Activated CD8-positive, alpha-beta T cell treated with anti-CD3 and anti-CD28 coated beads, Interleukin-2, amount 10 ng/mL, durations not matched to agents 7 days and 5 days (primary cell): ENCODE data around the gene PDC. TPM values are rescaled to one million over a fixed set of nuclear protein-coding genes. Genes with fewer than 3 reads are reported as not detected.
"Not testable (repeated sequence)": the region's sequence is repeated elsewhere in the genome, so short reads cannot be mapped to it uniquely, and the experiment has no call there.

Experiments used
- ATAC-seq: fragments of 150-1000 bp; cut with Tn5 transposase; one replicate; pipeline ENCODE4 v1.10.0; 2021; ENCODE audit warnings: moderate library complexity
- CTCF ChIA-PET: fragments of 350-600 bp; sonication (Branson Sonifier 250); formaldehyde crosslinking; loops from one replicate; lab custom pipeline; 2021; ENCODE audit warnings: antibody characterized with exemption; lab: Charles Lee
- POLR2A ChIA-PET: fragments of 350-600 bp; sonication (Branson Sonifier 250); formaldehyde crosslinking; loops from one replicate; lab custom pipeline; 2021; ENCODE audit warnings: antibody characterized with exemption; lab: Charles Lee
- DNase-seq: peaks from one replicate; pipeline ENCODE4 v3.0.0-alpha.2; 2020
- H3K27ac Mint-ChIP-seq: one replicate; pipeline ENCODE4 v1.8.0; 2021; ENCODE audit warnings: mild to moderate bottlenecking, mixed read lengths
- H3K27me3 Mint-ChIP-seq: one replicate; pipeline ENCODE4 v1.8.0; 2021; ENCODE audit warnings: low read depth, mixed read lengths
- H3K36me3 Mint-ChIP-seq: one replicate; pipeline ENCODE4 v1.8.0; 2021; ENCODE audit warnings: low read depth, mixed read lengths
- H3K4me1 Mint-ChIP-seq: one replicate; pipeline ENCODE4 v1.8.0; 2021; ENCODE audit warnings: low read depth, mixed read lengths
- H3K4me3 Mint-ChIP-seq: one replicate; pipeline ENCODE4 v1.8.0; 2021; ENCODE audit warnings: mild to moderate bottlenecking, mixed read lengths
- H3K9me3 Mint-ChIP-seq: one replicate; pipeline ENCODE4 v1.8.0; 2022; ENCODE audit warnings: mixed read lengths; ENCODE audit not compliant: insufficient read depth
- total RNA-seq, 2 experiments: library from RNA; stranded (reverse); gene quantifications; one replicate each; pipeline ENCODE4 v1.2.3, GENCODE V29; 2021

PDC gene
- total RNA-seq, 2 experiments from 2014 or later = not detected

DNA sequence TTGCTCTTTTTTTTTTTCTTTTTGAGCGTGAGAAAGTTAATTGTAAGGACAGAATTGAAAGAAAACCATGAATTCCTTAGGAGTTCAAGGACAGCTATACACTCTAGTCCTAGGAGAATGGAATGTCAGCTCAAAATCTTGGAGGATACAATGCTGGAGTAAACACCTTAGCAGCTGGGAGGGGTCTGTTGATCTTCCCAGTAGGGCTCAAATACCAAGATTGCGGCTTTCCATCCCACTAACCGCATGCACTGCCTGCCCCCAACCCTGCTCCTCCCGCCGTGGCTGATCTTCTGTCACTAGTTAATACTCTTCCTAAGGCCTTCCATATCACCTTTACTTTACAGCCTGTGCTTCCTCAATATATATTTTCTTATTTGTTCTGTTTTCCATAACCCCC is 2.6 kb upstream of the PDC start:
- Mint-ChIP-seq H3K27me3 (peaks cover 11% of the 10 kb centered on the region), H3K36me3 (no peaks in the 10 kb centered on the region), H3K9me3 (no peaks in the 10 kb centered on the region), H3K4me3 (no peak overlapping the region), H3K4me1 (no peaks in the 10 kb centered on the region), H3K27ac (no peak overlapping the region)
- ATAC-seq (no peak), DNase-seq (no peak)
- ChIA-PET CTCF (no interaction called here), POLR2A (no interaction called here)

DNA sequence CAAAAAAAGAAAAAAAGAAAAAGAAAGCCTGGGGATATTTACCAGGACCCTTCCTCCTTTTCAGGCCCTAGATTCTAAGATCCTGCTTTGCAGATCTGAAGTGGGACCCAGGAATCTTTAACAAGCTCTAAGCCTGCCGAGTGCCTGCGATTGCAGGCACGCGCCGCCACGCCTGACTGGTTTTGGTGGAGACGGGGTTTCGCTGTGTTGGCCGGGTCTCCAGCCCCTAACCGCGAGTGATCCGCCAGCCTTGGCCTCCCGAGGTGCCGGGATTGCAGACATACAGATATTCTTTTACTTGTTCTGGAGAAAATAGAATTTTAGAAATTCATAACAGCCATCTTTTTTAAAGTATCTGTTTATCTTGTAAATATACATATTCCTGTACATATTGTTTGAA is 1.8 kb downstream of the PDC start:
- POLR2A ChIA-PET, CTCF ChIA-PET, H3K9me3 Mint-ChIP-seq, DNase-seq, H3K4me3 Mint-ChIP-seq, H3K4me1 Mint-ChIP-seq, ATAC-seq, H3K27ac Mint-ChIP-seq, H3K27me3 Mint-ChIP-seq, H3K36me3 Mint-ChIP-seq: not testable (repeated sequence)

DNA sequence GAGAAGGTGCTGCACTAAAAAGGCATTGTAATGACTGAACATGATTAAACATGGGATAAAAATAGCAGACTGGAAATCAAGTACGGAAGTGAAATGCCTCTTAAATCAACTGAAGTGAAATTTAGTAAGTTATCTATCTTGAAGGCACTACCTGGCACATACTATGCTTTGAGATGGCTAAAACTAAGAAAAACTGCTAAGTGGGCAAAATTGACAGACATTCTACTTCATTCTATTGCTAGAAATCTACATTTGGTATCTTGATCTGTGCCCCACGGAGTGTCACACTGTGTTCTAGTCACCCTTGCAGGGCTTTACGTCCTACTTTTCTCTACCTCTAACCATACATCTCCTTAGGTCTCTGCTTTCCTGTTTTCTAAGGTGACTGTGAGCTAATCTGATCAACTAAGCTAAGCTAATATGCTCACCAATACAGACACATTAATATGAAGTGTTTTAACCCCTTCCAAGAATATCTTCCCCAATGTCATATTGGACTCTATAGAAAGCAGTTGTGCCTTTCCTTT is 4.1 kb downstream of the PDC start:
- no peaks in the 10 kb centered on the region for H3K4me1 Mint-ChIP-seq
- no peak overlapping the region for H3K27ac Mint-ChIP-seq
- no peak for ATAC-seq
- ChIA-PET CTCF (no interaction called here), POLR2A (no interaction called here)
- H3K9me3 Mint-ChIP-seq = no peaks in the 10 kb centered on the region
- no peak overlapping the region for H3K4me3 Mint-ChIP-seq
- peaks cover 4% of the 10 kb centered on the region for H3K27me3 Mint-ChIP-seq
- no peaks in the 10 kb centered on the region for H3K36me3 Mint-ChIP-seq
- DNase-seq = no peak

DNA sequence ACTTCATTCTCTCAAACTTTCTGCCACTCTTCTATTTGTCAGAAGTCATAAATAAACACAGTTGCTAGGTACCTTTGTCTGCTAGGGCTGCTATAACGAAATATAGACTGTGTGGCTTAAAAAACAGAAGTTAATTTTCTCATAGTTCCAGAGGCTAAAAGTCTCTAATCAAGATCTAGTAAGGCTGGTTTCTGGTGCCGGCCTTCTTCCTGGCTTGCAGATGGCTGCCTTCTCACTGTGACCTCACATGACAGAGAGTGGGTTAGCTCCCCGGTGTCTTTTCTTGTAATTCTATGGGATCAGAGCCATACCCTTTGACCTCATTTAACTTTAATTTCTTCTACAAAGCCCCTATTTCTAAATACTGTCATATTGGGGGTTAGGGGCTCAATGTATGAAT is 5.9 kb downstream of the PDC start:
- DNase-seq (no peak), ATAC-seq (no peak)
- H3K27me3 Mint-ChIP-seq = no peaks in the 10 kb centered on the region
- no peak overlapping the region for H3K27ac Mint-ChIP-seq
- H3K4me1 Mint-ChIP-seq = no peaks in the 10 kb centered on the region
- POLR2A ChIA-PET = no interaction called here
- no peaks in the 10 kb centered on the region for H3K36me3 Mint-ChIP-seq
- CTCF ChIA-PET = no interaction called here
- no peaks in the 10 kb centered on the region for H3K9me3 Mint-ChIP-seq
- H3K4me3 Mint-ChIP-seq = no peak overlapping the region

DNA sequence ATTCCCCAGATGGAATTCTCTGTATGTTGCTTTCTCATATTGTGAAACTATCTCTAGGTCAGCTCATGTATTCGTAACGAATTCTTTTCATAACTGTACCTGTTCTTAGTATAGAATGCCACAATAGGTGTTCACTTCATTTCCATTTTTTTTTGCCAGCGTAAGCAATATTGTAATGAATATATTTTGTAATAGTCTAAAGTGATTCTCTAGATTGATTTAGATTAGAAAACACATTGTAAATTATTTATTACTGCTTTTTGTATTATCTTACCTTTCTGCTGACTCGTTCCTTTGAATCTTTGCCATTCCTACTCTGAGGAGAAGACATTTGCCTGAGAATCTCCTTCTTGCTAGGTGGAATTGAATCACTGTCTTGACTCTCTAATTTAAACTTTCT is 14.8 kb downstream of the PDC start:
- Mint-ChIP-seq H3K4me3 (no peak overlapping the region), H3K27ac (no peak overlapping the region), H3K27me3 (no peaks in the 10 kb centered on the region), H3K9me3 (no peaks in the 10 kb centered on the region), H3K36me3 (no peaks in the 10 kb centered on the region), H3K4me1 (peaks cover 5% of the 10 kb centered on the region)
- DNase-seq (no peak), ATAC-seq (no peak)
- ChIA-PET CTCF (no interaction called here), POLR2A (no interaction called here)

DNA sequence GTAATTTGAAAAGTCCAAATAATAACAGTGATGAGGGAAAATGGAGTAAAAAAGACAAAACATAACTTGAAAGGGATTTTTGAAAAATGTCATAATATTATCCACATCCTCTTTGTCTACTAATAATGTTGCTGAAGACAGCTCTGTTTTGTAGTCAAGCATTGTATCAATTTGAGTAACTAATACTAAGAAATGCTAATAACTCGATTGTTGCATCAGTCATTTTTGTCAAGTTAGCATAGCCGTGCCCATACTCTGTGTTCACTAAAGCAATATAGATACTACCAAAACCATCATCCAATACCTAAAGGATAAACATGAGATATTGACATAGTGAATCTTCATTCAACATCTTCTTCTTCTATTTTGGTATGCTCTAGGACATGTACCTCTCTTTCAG is 17.3 kb downstream of the PDC start:
- DNase-seq = no peak
- H3K4me1 Mint-ChIP-seq = peaks cover 5% of the 10 kb centered on the region
- CTCF ChIA-PET = no interaction called here
- no peak for ATAC-seq
- H3K27ac Mint-ChIP-seq = no peak overlapping the region
- H3K9me3 Mint-ChIP-seq = no peaks in the 10 kb centered on the region
- no peaks in the 10 kb centered on the region for H3K36me3 Mint-ChIP-seq
- POLR2A ChIA-PET = interaction anchor here (0.6 kb wide), 1 partner anchor 109 kb away, joined by 3 read pairs; no protein-coding TSS in a partner anchor
- no peaks in the 10 kb centered on the region for H3K27me3 Mint-ChIP-seq
- no peak overlapping the region for H3K4me3 Mint-ChIP-seq

DNA sequence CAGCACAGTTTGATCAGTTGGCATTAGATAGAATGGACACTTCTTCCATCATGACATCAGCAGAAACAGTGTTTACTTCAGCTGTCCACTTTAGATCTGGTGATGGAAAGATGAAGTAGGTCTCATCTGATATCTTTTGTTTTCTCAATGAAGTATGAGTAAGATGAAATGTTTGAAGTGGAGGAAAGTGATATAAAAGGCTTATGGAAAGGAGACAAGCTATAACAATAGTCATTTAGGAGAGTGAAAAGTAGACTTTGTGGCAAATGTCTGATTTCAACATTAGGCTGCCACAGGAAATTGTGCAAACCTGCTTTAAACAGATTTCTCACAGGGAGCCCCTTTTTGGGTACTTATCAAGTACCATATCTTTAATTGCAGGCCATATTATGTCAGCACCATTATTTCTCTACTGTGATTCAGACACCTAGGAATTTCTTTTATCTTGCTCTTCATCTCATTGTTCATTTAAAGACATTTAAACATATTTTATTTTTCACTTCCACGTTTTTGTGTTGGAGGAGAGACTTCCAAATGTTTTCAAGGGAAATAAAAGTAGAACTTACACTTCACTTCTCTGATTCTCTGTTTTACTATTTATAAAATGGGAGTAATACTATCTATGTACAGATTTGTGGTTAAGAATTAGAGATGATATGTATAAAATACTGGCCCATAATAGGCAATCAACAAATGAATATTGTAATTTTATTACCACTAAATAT is 18.1 kb downstream of the PDC start:
- H3K4me1 Mint-ChIP-seq = peaks cover 5% of the 10 kb centered on the region

DNA sequence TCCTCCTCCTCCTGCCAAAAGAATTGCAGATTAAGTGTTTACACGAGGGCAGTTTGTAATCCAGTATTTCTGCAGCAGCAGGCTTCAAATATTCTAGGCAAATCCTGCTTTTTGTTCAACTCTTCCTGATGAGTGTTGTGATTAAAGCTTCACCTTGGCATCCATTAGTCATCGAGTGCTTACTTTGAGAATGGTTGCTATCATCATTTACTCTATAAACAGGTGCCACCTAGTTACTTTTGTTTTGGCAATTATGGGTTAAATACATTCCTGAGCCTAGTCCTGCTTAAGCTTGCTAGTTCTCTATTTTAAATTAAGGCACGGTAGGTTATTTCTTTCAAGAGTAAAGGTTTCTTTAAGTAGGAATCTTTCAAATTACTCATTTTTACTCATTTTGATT is 20.3 kb downstream of the PDC start:
- CTCF ChIA-PET = no interaction called here

More for the DNA sequence above, 18.1 kb downstream of the PDC start:
- Mint-ChIP-seq H3K36me3 (no peaks in the 10 kb centered on the region), H3K4me3 (no peak overlapping the region), H3K27ac (no peak overlapping the region), H3K27me3 (no peaks in the 10 kb centered on the region), H3K9me3 (no peaks in the 10 kb centered on the region)
- POLR2A ChIA-PET = no interaction called here
- ATAC-seq (no peak), DNase-seq (no peak)
- CTCF ChIA-PET = interaction anchor here (1.0 kb wide), 1 partner anchor 39 kb away, joined by 4 read pairs; no protein-coding TSS in a partner anchor

DNA sequence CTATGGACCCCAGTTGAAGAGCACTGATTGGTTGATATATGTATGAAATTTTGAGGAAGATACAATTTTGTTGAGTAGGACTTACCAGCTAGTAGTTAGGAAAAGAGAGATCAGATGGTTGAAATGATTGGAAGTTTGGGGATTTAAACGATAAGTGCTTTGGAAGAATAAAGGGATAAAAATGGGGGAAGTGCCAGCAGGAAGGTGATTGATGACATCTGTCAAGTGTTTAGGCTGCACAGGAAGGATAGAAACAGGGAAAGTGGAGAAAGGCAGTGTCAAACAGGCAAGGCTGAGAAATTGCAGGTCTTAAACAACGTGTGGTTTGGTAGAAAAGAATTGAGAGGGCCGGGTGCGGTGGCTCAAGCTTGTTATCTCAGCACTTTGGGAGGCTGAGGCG is 22.3 kb downstream of the PDC start:
- ChIA-PET CTCF (no interaction called here), POLR2A (no interaction called here)
- Mint-ChIP-seq H3K4me3 (no peak overlapping the region), H3K4me1 (peaks cover 10% of the 10 kb centered on the region), H3K27me3 (no peaks in the 10 kb centered on the region), H3K36me3 (no peaks in the 10 kb centered on the region), H3K27ac (no peak overlapping the region), H3K9me3 (no peaks in the 10 kb centered on the region)
- no peak for ATAC-seq
- DNase-seq = no peak

More for the DNA sequence above, 20.3 kb downstream of the PDC start:
- DNase-seq (no peak), ATAC-seq (no peak)
- no peaks in the 10 kb centered on the region for H3K9me3 Mint-ChIP-seq
- H3K36me3 Mint-ChIP-seq = no peaks in the 10 kb centered on the region
- H3K4me1 Mint-ChIP-seq = peaks cover 5% of the 10 kb centered on the region
- H3K27ac Mint-ChIP-seq = no peak overlapping the region
- no peaks in the 10 kb centered on the region for H3K27me3 Mint-ChIP-seq
- no peak overlapping the region for H3K4me3 Mint-ChIP-seq
- POLR2A ChIA-PET = no interaction called here

DNA sequence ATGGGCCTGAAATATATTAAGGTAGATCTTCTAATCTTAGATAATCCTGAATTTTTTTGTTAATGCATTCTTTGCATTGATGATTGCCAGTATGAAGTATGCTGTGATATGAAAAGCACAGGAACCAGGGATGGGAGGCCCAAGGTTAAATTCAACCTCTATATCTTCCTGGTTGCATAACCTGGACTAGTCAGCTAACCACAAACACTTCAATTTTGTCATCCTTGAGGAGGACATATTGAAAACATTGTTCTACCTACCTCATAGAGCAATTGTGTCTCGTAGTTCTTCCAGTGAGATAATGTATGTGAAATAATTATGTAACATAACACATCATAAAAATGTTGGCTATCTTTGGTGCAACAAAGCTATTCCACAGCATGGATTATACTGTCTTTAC is 25.6 kb downstream of the PDC start:
- Mint-ChIP-seq H3K4me1 (peaks cover 5% of the 10 kb centered on the region), H3K4me3 (no peak overlapping the region), H3K36me3 (no peaks in the 10 kb centered on the region), H3K27me3 (no peaks in the 10 kb centered on the region), H3K9me3 (no peaks in the 10 kb centered on the region), H3K27ac (no peak overlapping the region)
- ATAC-seq (no peak), DNase-seq (no peak)
- POLR2A ChIA-PET = no interaction called here
- CTCF ChIA-PET = interaction anchor here (0.6 kb wide), 1 partner anchor 31 kb away, joined by 4 read pairs; no protein-coding TSS in a partner anchor

DNA sequence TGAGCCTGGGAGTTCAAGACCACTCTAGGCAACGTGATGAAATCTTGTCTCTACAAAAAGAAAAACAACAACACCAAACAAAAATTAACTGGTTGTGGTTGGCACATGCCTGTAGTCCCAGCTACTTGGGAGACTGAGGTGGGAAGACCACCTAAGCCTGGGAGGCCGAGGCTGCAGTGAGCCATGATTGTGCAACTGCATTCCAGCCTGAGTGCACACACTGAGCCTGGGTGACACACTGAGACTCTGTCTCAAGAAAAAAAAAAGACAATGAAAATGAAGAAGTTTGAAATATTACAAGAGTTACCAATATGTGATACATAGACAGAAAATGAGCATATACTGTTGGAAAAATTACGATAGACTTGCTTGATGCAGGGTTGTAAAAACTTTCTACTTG is 31.9 kb downstream of the PDC start:
- Mint-ChIP-seq H3K36me3 (peaks cover 5% of the 10 kb centered on the region), H3K9me3 (peaks cover 3% of the 10 kb centered on the region), H3K4me3 (no peak overlapping the region), H3K27me3 (no peaks in the 10 kb centered on the region), H3K4me1 (peaks cover 7% of the 10 kb centered on the region), H3K27ac (no peak overlapping the region)
- POLR2A ChIA-PET = no interaction called here
- CTCF ChIA-PET = no interaction called here
- DNase-seq (no peak), ATAC-seq (no peak)

DNA sequence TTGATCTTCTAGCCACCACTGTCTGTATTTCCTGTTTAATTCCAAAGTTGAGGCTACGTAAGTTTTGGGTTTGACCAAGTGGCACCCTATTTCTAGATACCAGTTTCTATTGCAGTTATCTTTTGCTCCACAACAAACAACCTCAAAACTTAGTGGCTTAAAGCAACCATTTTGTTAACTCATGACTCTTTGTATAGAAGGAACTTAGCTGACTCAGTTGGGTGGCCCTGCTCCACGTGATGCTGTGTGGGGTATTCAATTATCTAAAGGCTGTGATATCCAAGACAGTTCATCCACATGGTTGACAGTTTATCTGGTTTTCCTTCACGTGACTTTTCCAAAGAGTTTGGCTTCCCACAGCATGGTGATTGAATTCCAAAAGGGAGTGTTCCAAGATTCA is 34.8 kb downstream of the PDC start:
- CTCF ChIA-PET = no interaction called here
- peaks cover 3% of the 10 kb centered on the region for H3K9me3 Mint-ChIP-seq
- H3K36me3 Mint-ChIP-seq = peaks cover 7% of the 10 kb centered on the region

More for the DNA sequence above, 34.8 kb downstream of the PDC start:
- H3K27ac Mint-ChIP-seq = no peak overlapping the region
- ATAC-seq (no peak), DNase-seq (no peak)
- peaks cover 10% of the 10 kb centered on the region for H3K4me1 Mint-ChIP-seq
- POLR2A ChIA-PET = no interaction called here
- no peaks in the 10 kb centered on the region for H3K27me3 Mint-ChIP-seq
- H3K4me3 Mint-ChIP-seq = no peak overlapping the region
